Rectal smooth muscle tissue (tissue), 1 donor: ENCODE results near the gene CCSER2.

Experiments
- H3K27ac ChIP-seq: one replicate; pipeline ENCODE4 v1.7.0; 2013; ENCODE audit warnings: low read depth, low read length, inconsistent platforms
- H3K27me3 ChIP-seq: one replicate; pipeline ENCODE4 v1.7.0; 2013; ENCODE audit warnings: low read length; ENCODE audit not compliant: control insufficient read depth, insufficient read depth
- H3K36me3 ChIP-seq: one replicate; pipeline ENCODE4 v1.7.0; 2013; ENCODE audit warnings: low read length; ENCODE audit not compliant: control insufficient read depth, insufficient read depth
- H3K4me1 ChIP-seq: one replicate; pipeline ENCODE4 v1.7.0; 2013; ENCODE audit warnings: low read length; ENCODE audit not compliant: control insufficient read depth, insufficient read depth
- H3K4me3 ChIP-seq: one replicate; pipeline ENCODE4 v1.7.0; 2013; ENCODE audit warnings: low read length
- H3K9ac ChIP-seq: one replicate; pipeline ENCODE4 v1.7.0; 2013; ENCODE audit warnings: low read length

CCSER2 gene

GRCh38 chr10:84539216-84539615 lies 210.8 kb downstream of the CCSER2 start:
- H3K27me3 ChIP-seq: peaks cover 3% of the 10 kb centered on the region
- no peak overlapping the region for H3K4me3 ChIP-seq
- H3K27ac ChIP-seq: no peak overlapping the region
- H3K4me1 ChIP-seq: no peaks in the 10 kb centered on the region
- H3K36me3 ChIP-seq: no peaks in the 10 kb centered on the region
- H3K9ac ChIP-seq: no peak overlapping the region

DNA sequence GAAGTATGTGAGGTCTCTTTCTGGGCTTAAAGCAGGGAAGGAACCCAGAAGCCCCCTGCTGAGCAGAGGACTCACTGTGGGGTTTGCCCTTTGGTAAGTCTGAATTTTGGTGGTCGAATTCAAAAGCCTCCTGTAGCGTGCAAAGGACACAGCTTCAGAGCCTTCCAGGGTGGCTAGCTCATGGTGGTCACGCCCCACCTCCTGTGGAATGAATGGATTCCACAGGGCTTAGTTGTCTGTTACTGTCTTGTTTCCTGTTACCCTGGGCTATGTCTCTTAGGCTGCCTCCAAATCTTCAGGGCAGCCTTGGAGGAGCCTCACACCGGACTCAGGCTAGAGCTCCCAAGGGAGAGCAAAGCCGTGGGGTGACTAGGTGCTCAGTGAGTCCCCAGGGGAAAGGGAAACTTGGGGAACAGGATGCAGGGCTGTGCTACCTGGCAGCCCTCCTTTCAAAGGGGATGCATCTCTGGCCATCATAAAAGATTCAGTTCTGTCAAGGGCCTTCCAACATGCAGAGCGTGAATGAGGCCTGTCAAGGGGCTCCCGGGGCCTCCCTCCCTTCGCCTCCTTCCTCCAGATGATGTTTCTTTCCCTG lies 211.7 kb downstream of the CCSER2 start:
- H3K9ac ChIP-seq: no peak overlapping the region
- no peak overlapping the region for H3K4me3 ChIP-seq
- no peaks in the 10 kb centered on the region for H3K4me1 ChIP-seq
- H3K27ac ChIP-seq: no peak overlapping the region
- H3K27me3 ChIP-seq: peaks cover 3% of the 10 kb centered on the region
- no peaks in the 10 kb centered on the region for H3K36me3 ChIP-seq

- Histone ChIP-seq H3K9ac (no peak overlapping the region), H3K27ac (no peak overlapping the region), H3K27me3 (peaks cover 3% of the 10 kb centered on the region)
These were observed 212.4 kb downstream of the CCSER2 start for GRCh38 chr10:84540617-84541288.

DNA sequence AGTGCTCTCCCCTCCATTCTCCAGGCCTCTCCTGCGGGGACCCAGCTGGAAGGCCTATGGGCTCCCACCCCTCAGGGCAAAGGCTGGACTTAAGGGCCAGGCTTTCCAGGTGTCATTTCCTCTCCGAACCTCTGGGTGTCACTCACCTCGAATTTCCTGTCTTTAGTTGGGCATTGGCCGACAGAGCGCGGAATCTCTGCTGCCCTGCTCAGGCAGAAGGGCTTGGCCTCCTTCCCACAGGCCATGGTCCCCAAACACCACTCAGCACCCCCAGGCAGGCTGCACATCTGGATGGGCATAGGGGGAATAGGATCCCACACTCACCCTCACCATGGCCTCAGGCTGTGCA lies 212.9 kb downstream of the CCSER2 start:
- no peak overlapping the region for H3K9ac ChIP-seq
- no peaks in the 10 kb centered on the region for H3K36me3 ChIP-seq
- no peak overlapping the region for H3K27ac ChIP-seq
- H3K4me1 ChIP-seq: no peaks in the 10 kb centered on the region
- peaks cover 3% of the 10 kb centered on the region for H3K27me3 ChIP-seq
- no peak overlapping the region for H3K4me3 ChIP-seq

More at GRCh38 chr10:84540617-84541288, 212.4 kb downstream of the CCSER2 start:
- H3K36me3 ChIP-seq: no peaks in the 10 kb centered on the region
- H3K4me1 ChIP-seq: no peaks in the 10 kb centered on the region
- H3K4me3 ChIP-seq: peak overlapping the region; percentile 52

GRCh38 chr10:84542522-84543490 lies 214.4 kb downstream of the CCSER2 start:
- Histone ChIP-seq H3K27me3 (peaks cover 3% of the 10 kb centered on the region), H3K27ac (no peak overlapping the region), H3K36me3 (no peaks in the 10 kb centered on the region), H3K4me3 (no peak overlapping the region), H3K4me1 (no peaks in the 10 kb centered on the region), H3K9ac (no peak overlapping the region)

DNA sequence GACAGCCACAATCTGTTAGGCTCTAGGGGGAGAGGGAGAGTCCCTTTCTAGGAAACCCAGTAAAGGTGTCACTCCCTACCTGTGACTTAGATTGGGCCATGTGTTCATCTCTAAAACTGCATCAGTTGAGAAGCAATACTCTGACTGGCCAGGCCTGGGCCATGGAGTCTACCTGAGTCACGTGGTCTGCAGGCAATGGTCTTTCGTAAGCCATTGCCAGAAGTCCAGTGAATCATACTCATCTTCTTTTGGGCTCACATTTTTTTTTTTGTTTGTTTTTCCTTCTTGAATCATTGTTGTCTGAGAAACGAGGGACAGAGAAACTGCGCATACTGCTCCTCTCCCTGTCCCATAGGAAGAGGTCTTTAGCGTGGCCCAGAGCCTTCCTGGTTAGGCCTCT lies 215.6 kb downstream of the CCSER2 start:
- Histone ChIP-seq H3K27me3 (no peaks in the 10 kb centered on the region), H3K9ac (no peak overlapping the region), H3K4me3 (no peak overlapping the region), H3K4me1 (no peaks in the 10 kb centered on the region), H3K36me3 (no peaks in the 10 kb centered on the region), H3K27ac (no peak overlapping the region)

DNA sequence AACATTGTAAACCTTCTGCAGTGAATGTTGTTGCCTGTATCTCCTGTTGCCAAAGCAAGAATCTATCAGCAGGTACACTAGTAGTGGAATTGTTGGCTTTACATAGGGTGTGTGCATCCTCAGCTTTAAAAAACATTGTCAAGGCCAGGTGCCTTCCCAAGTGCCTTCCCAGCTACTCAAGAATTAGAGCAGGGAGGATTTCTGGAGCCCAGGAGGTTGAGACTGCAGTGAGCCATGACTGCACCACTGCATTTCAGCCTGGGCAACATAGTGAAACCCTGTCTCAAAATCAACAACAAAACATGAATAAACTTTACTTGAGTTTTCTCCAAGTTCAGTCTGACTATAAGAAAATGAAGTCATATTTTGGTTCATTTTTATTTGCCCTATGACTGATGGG lies 217.3 kb downstream of the CCSER2 start:
- no peak overlapping the region for H3K9ac ChIP-seq
- H3K27ac ChIP-seq: no peak overlapping the region
- H3K27me3 ChIP-seq: no peaks in the 10 kb centered on the region
- H3K36me3 ChIP-seq: no peaks in the 10 kb centered on the region
- no peak overlapping the region for H3K4me3 ChIP-seq
- H3K4me1 ChIP-seq: no peaks in the 10 kb centered on the region

DNA sequence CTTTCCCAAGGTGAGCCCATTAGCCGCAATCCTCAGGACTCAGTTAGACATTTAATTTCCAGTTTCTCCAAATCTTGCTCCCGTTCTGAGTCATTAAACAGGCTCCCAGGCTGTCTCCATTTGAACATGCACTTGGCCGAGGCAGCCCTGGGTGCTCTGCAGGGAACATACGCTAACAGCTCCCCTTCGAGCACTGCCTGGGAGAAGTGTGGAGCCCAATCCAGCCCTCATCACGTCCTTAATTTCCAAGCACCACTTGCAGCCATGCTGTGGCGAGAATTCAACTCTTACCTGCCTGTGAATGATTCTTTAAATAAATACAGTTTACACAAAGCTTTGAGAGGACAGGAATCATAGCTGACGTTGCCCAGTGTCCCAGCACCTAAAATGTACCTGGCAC lies 218.2 kb downstream of the CCSER2 start:
- no peaks in the 10 kb centered on the region for H3K4me1 ChIP-seq
- no peak overlapping the region for H3K4me3 ChIP-seq
- no peak overlapping the region for H3K9ac ChIP-seq
- no peaks in the 10 kb centered on the region for H3K27me3 ChIP-seq
- no peaks in the 10 kb centered on the region for H3K36me3 ChIP-seq
- H3K27ac ChIP-seq: no peak overlapping the region

GRCh38 chr10:84547616-84548015 lies 219.2 kb downstream of the CCSER2 start:
- Histone ChIP-seq H3K9ac (no peak overlapping the region), H3K4me1 (no peaks in the 10 kb centered on the region), H3K27ac (no peak overlapping the region), H3K36me3 (no peaks in the 10 kb centered on the region), H3K4me3 (no peak overlapping the region), H3K27me3 (no peaks in the 10 kb centered on the region)

GRCh38 chr10:84548869-84549268 lies 220.5 kb downstream of the CCSER2 start:
- H3K4me1 ChIP-seq: no peaks in the 10 kb centered on the region
- no peaks in the 10 kb centered on the region for H3K36me3 ChIP-seq
- H3K4me3 ChIP-seq: no peak overlapping the region
- H3K27me3 ChIP-seq: no peaks in the 10 kb centered on the region
- H3K9ac ChIP-seq: no peak overlapping the region
- H3K27ac ChIP-seq: no peak overlapping the region

- Histone ChIP-seq H3K4me1 (no peaks in the 10 kb centered on the region), H3K9ac (no peak overlapping the region), H3K27me3 (no peaks in the 10 kb centered on the region), H3K36me3 (no peaks in the 10 kb centered on the region), H3K27ac (no peak overlapping the region), H3K4me3 (no peak overlapping the region)
These were observed 221.2 kb downstream of the CCSER2 start for GRCh38 chr10:84549368-84550165.
